ENCODE data around the gene CELSR2.

The CELSR2 gene

GRCh38 chr1:109265016-109265415 lies 15.7 kb downstream of the CELSR2 start:
- DNase-seq, result no peak

DNA sequence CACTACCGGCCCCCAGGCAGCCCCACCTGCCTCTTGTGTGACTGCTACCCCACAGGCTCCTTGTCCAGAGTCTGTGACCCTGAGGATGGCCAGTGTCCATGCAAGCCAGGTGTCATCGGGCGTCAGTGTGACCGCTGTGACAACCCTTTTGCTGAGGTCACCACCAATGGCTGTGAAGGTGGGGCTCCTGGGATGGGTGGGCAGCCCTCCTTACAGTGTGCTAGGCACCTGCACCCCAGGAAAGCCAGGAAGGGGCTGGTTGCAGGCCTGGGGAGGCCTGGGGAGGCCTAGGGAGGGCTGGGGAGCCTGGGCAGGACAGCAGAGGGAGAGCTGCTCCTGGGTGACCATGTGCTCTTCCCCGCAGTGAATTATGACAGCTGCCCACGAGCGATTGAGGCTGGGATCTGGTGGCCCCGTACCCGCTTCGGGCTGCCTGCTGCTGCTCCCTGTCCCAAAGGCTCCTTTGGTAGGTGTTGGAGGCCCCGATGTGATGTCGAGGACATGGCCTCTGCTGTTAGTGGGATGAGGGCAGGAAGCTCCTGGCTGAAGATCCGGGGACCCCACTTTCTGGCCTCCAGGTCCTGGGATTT lies 16.5 kb downstream of the CELSR2 start:
- no peak for DNase-seq

DNA sequence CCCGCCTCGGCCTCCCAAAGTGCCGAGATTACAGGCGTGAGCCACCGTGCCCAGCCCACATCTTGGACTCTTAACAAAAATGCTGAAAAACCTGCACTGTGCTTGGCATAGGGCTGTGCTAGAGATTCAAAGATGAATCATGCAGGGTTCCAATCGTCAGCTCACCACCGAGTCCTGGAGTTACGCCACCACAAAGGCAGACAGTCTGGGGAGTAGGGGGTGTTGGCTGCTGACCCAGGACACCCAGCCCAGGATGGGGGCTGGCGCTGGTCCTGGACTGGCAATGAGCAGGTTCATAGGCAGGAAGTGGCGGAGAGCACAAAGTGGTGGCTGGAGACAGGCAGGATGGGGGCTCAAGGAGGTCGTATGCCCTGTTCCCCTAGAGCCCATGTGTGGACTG lies 17.6 kb downstream of the CELSR2 start:
- DNase-seq, result no peak

DNA sequence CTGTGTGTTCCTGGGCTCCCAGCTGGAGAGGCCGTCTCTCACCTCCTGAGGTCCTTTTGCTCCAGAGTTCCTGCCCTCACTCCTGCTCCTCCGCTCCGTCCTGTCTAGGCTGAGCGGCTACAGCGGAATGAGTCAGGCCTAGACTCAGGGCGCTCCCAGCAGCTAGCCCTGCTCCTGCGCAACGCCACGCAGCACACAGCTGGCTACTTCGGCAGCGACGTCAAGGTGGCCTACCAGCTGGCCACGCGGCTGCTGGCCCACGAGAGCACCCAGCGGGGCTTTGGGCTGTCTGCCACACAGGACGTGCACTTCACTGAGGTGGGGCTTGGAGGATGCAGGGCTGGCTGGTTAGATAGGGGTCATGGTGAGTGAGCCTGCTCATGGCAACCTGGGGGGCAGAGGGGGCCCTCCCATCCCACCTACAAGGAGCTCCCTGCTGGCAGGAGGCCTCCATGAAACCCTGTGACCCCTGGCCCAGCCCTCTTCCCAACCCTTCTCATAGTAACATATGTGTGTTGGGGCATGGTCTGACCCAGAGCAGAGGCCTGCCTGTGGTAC lies 18.5 kb downstream of the CELSR2 start:
- no peak for DNase-seq

DNA sequence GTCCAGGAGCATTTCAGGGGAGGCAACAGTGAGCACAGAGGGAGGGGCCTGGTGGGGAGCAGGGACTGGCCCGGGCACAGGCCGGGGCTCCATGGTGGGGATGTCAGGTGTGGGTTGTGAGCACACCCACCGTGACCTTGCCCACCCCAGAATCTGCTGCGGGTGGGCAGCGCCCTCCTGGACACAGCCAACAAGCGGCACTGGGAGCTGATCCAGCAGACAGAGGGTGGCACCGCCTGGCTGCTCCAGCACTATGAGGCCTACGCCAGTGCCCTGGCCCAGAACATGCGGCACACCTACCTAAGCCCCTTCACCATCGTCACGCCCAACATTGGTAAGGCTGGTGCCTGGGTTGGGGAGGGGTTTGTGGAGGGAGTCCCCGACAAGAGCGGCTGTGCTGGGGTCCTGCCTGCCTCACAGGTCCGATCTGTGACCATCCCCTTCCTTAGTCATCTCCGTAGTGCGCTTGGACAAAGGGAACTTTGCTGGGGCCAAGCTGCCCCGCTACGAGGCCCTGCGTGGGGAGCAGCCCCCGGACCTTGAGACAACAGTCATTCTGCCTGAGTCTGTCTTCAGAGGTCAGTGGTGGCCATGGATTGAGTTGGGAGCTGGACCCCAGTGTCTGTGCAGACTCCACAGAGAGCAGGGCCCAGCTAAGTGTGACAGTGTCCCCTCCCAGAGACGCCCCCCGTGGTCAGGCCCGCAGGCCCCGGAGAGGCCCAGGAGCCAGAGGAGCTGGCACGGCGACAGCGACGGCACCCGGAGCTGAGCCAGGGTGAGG lies 19.3 kb downstream of the CELSR2 start:
- no peak for DNase-seq

DNA sequence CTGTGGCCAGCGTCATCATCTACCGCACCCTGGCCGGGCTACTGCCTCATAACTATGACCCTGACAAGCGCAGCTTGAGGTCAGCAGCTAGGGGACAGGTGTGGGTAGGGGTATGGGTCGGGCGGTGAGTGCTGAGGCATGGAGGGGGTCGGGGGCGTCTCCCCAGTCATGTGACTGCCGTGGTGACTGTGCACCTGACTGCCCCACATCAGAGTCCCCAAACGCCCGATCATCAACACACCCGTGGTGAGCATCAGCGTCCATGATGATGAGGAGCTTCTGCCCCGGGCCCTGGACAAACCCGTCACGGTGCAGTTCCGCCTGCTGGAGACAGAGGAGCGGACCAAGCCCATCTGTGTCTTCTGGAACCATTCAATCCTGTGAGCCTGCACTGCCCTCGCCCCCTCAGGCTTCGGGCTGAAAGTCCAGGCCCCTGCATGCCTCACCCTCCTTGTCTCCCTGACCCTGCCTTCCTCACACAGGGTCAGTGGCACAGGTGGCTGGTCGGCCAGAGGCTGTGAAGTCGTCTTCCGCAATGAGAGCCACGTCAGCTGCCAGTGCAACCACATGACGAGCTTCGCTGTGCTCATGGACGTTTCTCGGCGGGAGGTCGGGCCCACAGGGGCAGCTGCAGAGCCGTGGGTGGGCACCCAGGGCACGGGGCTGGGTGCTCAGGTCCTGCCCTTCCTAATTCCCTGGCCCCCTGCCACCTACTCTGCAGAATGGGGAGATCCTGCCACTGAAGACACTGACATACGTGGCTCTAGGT lies 20.1 kb downstream of the CELSR2 start:
- DNase-seq, result no peak

DNA sequence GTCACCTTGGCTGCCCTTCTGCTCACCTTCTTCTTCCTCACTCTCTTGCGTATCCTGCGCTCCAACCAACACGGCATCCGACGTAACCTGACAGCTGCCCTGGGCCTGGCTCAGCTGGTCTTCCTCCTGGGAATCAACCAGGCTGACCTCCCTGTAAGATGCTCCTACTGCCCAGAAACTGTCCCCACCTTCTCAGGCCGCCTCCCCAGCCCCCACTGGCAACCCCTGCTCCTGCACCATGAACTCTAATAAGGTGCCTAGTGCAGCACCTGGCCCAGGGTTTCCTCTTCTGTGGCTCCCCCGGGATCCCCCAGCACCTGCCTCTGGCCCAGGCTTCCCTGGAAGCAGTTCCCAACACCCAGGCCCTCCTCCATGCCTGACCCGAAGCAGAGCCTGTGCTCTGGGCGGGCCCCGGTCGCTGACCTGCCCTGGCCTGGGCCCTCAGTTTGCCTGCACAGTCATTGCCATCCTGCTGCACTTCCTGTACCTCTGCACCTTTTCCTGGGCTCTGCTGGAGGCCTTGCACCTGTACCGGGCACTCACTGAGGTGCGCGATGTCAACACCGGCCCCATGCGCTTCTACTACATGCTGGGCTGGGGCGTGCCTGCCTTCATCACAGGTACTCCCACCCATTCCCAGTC lies 20.8 kb downstream of the CELSR2 start:
- no peak for DNase-seq

GRCh38 chr1:109270623-109271317 lies 21.4 kb downstream of the CELSR2 start:
- DNase-seq, result no peak

GRCh38 chr1:109271458-109271857 lies 22.1 kb downstream of the CELSR2 start:
- no peak for DNase-seq

DNA sequence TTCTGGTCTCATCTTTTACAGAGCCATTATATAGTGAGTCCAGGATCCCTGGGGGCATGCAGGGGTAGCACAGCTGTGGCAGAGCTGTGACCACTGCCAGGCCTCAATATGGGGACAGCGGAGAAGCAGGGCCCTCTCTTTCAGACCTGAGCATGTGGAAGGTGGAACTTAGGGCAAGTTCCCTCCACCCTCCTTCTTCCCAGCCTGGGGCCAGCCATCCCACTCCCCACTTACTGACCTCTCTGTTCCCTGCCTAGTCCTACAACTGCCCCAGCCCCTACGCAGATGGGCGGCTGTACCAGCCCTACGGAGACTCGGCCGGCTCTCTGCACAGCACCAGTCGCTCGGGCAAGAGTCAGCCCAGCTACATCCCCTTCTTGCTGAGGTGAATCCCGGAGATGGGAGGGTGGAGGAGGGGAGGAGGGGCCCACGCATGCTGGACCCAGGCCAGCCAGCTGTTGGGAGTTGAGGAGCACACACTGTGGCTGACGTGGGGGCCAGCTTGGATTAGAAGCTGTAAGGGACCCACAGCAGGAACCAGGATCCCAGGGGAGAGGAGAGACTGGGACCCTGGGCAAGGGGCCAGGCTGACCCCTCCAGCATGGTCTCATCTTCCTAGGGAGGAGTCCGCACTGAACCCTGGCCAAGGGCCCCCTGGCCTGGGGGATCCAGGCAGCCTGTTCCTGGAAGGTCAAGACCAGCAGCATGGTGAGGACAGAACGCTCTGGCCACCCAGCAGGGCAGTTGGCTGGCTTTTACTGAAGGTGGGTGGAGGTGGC lies 22.9 kb downstream of the CELSR2 start:
- DNase-seq, result no peak

GRCh38 chr1:109272831-109273547 lies 23.6 kb downstream of the CELSR2 start:
- no peak for DNase-seq

DNA sequence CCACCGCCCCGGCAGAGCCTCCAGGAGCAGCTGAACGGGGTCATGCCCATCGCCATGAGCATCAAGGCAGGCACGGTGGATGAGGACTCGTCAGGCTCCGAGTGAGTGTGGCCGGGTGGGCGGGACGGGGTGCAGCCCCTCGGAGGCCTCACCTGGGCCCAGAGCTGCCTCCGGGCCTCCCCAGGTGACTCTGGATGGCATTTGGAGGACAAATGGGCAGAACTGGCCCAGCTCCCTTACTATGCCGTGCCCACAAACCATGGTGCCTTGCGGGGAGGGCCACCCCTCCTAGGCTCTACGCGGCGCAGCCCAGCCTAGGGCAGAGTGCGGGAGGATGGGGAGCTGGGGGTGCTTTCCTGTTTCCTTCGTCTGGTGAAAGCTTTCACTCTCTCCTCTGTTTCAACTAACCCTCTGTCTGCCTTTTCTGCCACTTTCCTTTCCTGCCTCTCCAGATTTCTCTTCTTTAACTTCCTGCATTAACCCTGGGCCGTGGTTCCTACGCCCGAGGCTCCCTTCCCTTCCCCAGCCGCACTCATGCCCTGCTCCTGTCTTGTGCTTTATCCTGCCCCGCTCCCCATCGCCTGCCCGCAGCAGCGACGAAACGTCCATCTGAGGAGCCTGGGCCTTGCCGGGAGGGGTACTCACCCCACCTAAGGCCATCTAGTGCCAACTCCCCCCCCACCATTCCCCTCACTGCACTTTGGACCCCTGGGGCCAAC lies 24.4 kb downstream of the CELSR2 start:
- DNase-seq, result no peak

DNA sequence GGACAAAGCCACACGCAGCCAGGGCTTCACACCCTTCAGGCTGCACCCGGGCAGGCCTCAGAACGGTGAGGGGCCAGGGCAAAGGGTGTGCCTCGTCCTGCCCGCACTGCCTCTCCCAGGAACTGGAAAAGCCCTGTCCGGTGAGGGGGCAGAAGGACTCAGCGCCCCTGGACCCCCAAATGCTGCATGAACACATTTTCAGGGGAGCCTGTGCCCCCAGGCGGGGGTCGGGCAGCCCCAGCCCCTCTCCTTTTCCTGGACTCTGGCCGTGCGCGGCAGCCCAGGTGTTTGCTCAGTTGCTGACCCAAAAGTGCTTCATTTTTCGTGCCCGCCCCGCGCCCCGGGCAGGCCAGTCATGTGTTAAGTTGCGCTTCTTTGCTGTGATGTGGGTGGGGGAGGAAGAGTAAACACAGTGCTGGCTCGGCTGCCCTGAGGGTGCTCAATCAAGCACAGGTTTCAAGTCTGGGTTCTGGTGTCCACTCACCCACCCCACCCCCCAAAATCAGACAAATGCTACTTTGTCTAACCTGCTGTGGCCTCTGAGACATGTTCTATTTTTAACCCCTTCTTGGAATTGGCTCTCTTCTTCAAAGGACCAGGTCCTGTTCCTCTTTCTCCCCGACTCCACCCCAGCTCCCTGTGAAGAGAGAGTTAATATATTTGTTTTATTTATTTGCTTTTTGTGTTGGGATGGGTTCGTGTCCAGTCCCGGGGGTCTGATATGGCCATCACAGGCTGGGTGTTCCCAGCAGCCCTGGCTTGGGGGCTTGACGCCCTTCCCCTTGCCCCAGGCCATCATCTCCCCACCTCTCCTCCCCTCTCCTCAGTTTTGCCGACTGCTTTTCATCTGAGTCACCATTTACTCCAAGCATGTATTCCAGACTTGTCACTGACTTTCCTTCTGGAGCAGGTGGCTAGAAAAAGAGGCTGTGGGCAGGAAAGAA lies 25.5 kb downstream of the CELSR2 start:
- peak; percentile 90 for DNase-seq

DNA sequence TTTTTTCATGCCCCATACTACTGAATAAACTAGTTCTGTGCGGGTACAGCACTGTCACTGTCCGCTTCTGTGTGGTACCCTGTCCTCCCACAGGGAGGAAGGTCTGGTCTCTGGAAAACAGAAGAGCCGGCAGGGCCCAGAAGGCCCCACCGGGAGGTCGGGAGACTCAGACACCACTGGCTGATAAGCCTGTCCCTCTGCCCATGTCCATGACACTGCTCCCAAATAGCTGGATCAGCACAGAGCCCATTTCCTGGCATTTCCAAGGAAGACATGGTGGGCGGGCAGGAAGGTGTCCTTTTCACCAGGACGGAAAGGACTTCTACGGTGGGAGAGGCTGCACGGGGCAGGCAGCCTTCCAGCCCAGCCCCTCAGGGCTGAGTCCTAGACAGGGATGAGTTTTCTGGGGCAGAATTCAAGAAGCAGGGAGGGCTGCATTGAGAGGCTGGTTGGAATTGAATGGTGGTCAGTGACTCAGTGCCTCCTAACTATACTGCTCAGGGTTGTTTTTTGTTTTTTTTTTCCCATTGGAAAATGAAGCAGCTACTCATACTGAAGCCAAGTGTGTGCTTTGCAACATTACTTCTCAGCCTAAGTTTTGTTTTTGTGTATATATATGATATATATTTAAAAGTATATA lies 26.5 kb downstream of the CELSR2 start:
- peak; percentile 29 for DNase-seq

DNA sequence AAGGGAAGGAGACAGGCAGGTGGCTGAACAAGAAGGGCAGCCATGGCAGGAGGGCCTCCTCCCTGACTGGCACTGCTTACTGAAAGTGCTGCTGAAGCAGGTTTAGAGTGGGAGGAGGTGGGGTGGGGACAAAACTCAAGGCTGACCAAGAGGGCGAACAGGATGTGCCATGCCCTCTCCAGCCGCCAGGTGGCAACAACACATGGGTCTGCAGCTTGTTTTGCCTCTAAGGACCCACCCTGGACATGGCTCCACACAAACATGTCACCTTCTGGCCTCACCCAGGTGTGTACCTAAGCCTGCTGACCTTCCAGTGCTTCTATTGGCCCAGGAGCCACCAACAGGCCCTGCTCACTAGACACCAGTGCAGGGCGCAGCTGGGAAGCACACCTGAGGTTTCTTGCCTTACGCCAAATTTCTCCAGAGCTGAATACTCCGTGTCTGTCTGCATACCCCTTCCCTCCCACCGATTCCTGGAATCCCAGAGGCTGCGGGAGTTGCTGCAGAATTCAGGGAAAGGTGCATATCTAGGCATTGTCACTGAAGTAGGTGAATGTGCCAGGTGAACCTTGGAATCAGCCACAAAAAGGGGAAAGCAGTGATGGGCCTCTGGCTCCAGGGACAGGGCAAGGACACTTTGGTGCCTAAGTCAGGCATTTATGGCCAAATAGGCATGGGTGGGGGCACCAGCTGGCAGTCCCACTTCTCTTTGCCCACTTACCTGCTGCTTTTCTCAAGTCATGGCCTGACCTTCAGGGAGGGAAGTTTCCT lies 28.3 kb downstream of the CELSR2 start:
- peak; percentile 73 for DNase-seq

DNA sequence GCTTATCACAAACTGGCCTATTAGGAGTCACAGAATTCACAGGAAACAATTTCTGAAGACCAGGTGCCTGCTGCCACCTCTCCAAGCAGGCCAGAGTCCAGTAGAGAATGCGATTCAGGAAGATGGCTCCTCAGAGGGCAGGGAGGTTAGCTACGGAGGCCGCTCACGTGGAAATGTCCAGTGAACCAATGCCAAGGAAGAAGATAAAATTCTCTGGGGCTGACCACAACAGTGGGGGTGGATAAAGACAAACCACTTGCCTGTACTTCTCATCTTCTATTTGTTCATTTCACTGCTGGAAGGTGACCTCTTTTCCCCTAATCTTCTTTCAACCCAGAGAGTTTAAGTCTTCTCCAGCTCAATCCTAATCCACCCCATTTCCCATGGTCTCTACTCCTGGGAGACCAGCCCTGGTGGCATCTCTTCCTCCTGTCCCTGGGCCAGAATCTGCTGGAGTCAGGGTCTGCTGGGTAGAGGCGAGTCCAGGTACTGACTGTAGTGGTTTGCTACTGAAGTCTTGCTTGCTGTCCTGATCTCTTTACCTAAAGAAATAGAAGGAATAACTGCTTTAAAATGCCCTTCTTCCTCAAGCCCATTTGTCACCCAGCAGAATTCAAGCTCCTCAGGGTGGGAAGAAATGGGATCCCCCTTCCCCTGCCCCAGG lies 30.4 kb downstream of the CELSR2 start:
- DNase-seq, result no peak

DNA sequence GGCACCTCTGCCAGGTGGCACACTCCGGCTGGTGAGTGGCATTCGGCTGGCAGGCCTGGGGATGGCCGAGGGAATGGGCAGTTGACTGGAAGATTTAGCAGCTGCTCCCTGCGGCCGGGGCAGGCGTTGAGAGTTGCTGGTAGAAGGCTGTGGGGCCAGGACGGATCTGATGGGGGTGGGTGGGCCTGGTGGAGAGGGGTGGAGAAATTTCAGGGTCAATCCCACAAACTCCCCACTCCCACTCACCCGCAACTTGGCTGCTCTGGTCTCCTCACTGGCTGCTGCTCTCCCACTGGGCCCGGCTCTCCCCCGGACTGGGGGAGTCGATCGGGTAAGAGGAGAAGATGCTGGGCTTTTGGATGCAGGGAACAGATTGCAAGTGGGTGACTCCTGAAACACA lies 31.5 kb downstream of the CELSR2 start:
- no peak for DNase-seq

Measured in NCI-H69 (cell line).